Caco-2 (cell line): Measurements from ENCODE around the gene ATP8B1. TPM values are rescaled to one million over a fixed set of nuclear protein-coding genes. Genes with fewer than 3 reads are reported as not detected.

Experiments used
- BruUV-seq: library from RNA; stranded (reverse); fragments of 400-500 nt; replicated peaks from 2 replicates; lab custom pipeline; 2021; lab: Mats Ljungman, UMichigan
- CTCF ChIA-PET: fragments of 300-600 bp; sonication (Branson Sonifier 250); formaldehyde crosslinking; loops from one replicate; lab custom pipeline; 2022; ENCODE audit warnings: antibody characterized with exemption; lab: Charles Lee
- POLR2A ChIA-PET: fragments of 300-600 bp; sonication (Branson Sonifier 250); formaldehyde crosslinking; loops from one replicate; lab custom pipeline; 2022; ENCODE audit warnings: antibody characterized with exemption; lab: Charles Lee
- DNase-seq, 2 experiments: peaks; one replicate each; pipeline versions ENCODE4 v3.0.0 to v3.0.0-alpha.2; 2020 to 2022
- H3K27me3 ChIP-seq: replicated peaks from 2 replicates; pipeline ENCODE4 v1.6.0; 2011; ENCODE audit warnings: low read length; ENCODE audit not compliant: control insufficient read depth, insufficient read depth
- H3K36me3 ChIP-seq: 2 replicates; pipeline ENCODE4 v1.5.1; 2011; ENCODE audit warnings: low read length; ENCODE audit not compliant: control insufficient read depth, insufficient read depth
- H3K4me1 ChIP-seq: fragments of 250-450 bp; sonication (Bioruptor Pico); 2 replicates; pipeline ENCODE4 v1.5.1; 2020; ENCODE audit warnings: mild to moderate bottlenecking
- H3K4me3 ChIP-seq: 2 replicates; pipeline ENCODE4 v1.5.1; 2011; ENCODE audit warnings: low read depth, mild to moderate bottlenecking, control low read depth, low read length
- H3K9me3 ChIP-seq: fragments of 250-450 bp; sonication (Bioruptor Pico); 2 replicates; pipeline ENCODE4 v1.5.1; 2020; ENCODE audit warnings: mild to moderate bottlenecking, moderate library complexity
- H3K27ac Mint-ChIP-seq: one replicate; pipeline ENCODE4 v1.8.0; 2022; ENCODE audit warnings: mixed read lengths; ENCODE audit not compliant: unreplicated experiment
- H3K27me3 Mint-ChIP-seq: one replicate; pipeline ENCODE4 v1.8.0; 2022; ENCODE audit warnings: mixed read lengths; ENCODE audit not compliant: insufficient read depth, unreplicated experiment
- H3K36me3 Mint-ChIP-seq: one replicate; pipeline ENCODE4 v1.8.0; 2022; ENCODE audit warnings: mild to moderate bottlenecking, mixed read lengths; ENCODE audit not compliant: insufficient read depth, unreplicated experiment
- H3K4me1 Mint-ChIP-seq: one replicate; pipeline ENCODE4 v1.8.0; 2022; ENCODE audit warnings: low read depth, mixed read lengths; ENCODE audit not compliant: unreplicated experiment
- H3K4me3 Mint-ChIP-seq: one replicate; pipeline ENCODE4 v1.8.0; 2022; ENCODE audit warnings: mild to moderate bottlenecking, moderate library complexity, mixed read lengths; ENCODE audit not compliant: unreplicated experiment
- H3K9me3 Mint-ChIP-seq: one replicate; pipeline ENCODE4 v1.8.0; 2022; ENCODE audit warnings: mixed read lengths; ENCODE audit not compliant: unreplicated experiment
- CTCF ChIP-seq, 2 experiments: fragments of 200-600 bp in 1 of 2; IDR thresholded peaks; 1 replicate in 1 of 2; 2 replicates in 1 of 2; pipeline versions ENCODE4 v1.5.1 to v1.8.0; 2011 to 2022; ENCODE audit warnings: antibody characterized with exemption in 1 of 2, control low read depth in 1 of 2, inconsistent platforms in 1 of 2, low read depth in 1 of 2, low read length in 1 of 2, mild to moderate bottlenecking in 1 of 2, moderate library complexity in 1 of 2; ENCODE audit not compliant: insufficient read depth in 1 of 2, severe bottlenecking in 1 of 2, unreplicated experiment in 1 of 2
- intact Hi-C: fragments of 100-400 bp; cut with micrococcal nuclease; formaldehyde crosslinking; loops from one replicate; pipeline ENCODE4 v1.10.0; 2022; ENCODE audit not compliant: unreplicated experiment
- total RNA-seq: library from RNA; stranded (reverse); gene quantifications from 2 replicates; pipeline ENCODE4 v1.2.3, GENCODE V29; 2022

Gene ATP8B1
- total RNA-seq, 1 experiment from 2014 or later, result 31.6 TPM

GRCh38 chr18:57785751-57786437 is 17.2 kb downstream of the ATP8B1 start:
- Histone ChIP-seq H3K27me3 (no peaks in the 10 kb centered on the region), H3K4me3 (no peak overlapping the region), H3K9me3 (no peaks in the 10 kb centered on the region), H3K4me1 (0 out of 2 replicates have a peak, but pooled peaks cover 2% of the 10 kb centered on the region), H3K36me3 (no peaks in the 10 kb centered on the region)
- DNase-seq, result no peak
- CTCF ChIA-PET, result no interaction called here
- no peaks in the 10 kb centered on the region for H3K27me3 Mint-ChIP-seq
- no peaks in the 10 kb centered on the region for H3K9me3 Mint-ChIP-seq
- H3K27ac Mint-ChIP-seq, result no peak overlapping the region
- intact Hi-C loops, result no loop called here
- BruUV-seq, result no TSS peak
- POLR2A ChIA-PET, result no interaction called here
- peaks cover 9% of the 10 kb centered on the region for H3K4me1 Mint-ChIP-seq
- peaks cover 13% of the 10 kb centered on the region for H3K36me3 Mint-ChIP-seq
- no peak overlapping the region for H3K4me3 Mint-ChIP-seq
- no peak for TF ChIP-seq CTCF (IDR thresholded peaks at IDR 0.05; ENCODE audit: insufficient read depth in 1 of 2, low read depth in 1 of 2, low read length in 1 of 2, severe bottlenecking in 1 of 2, unreplicated experiment in 1 of 2)

GRCh38 chr18:57784801-57785114 is 18.4 kb downstream of the ATP8B1 start:
- DNase-seq, result no peak
- no peaks in the 10 kb centered on the region for H3K27me3 ChIP-seq
- ChIA-PET CTCF (no interaction called here), POLR2A (no interaction called here)
- intact Hi-C loops, result no loop called here
- Mint-ChIP-seq H3K36me3 (peaks cover 15% of the 10 kb centered on the region), H3K9me3 (no peaks in the 10 kb centered on the region), H3K4me3 (no peak overlapping the region), H3K27ac (no peak overlapping the region), H3K4me1 (peaks cover 9% of the 10 kb centered on the region), H3K27me3 (no peaks in the 10 kb centered on the region)
- H3K4me3 ChIP-seq, result no peak overlapping the region
- H3K9me3 ChIP-seq, result no peaks in the 10 kb centered on the region
- BruUV-seq, result no TSS peak
- no peak for TF ChIP-seq CTCF (IDR thresholded peaks at IDR 0.05; ENCODE audit: insufficient read depth in 1 of 2, low read depth in 1 of 2, low read length in 1 of 2, severe bottlenecking in 1 of 2, unreplicated experiment in 1 of 2)
- H3K36me3 ChIP-seq, result no peaks in the 10 kb centered on the region
- H3K4me1 ChIP-seq, result peaks cover 6% of the 10 kb centered on the region; the same call in 1 of the 2 replicates

GRCh38 chr18:57784034-57784800 is 18.9 kb downstream of the ATP8B1 start:
- peaks cover 6% of the 10 kb centered on the region; the same call in 1 of the 2 replicates for H3K4me1 ChIP-seq
- no peak for TF ChIP-seq CTCF (IDR thresholded peaks at IDR 0.05; ENCODE audit: insufficient read depth in 1 of 2, low read depth in 1 of 2, low read length in 1 of 2, severe bottlenecking in 1 of 2, unreplicated experiment in 1 of 2)
- Mint-ChIP-seq H3K9me3 (no peaks in the 10 kb centered on the region), H3K36me3 (peaks cover 16% of the 10 kb centered on the region), H3K4me1 (peaks cover 9% of the 10 kb centered on the region), H3K27me3 (no peaks in the 10 kb centered on the region), H3K4me3 (no peak overlapping the region), H3K27ac (no peak overlapping the region)
- ChIA-PET POLR2A (no interaction called here), CTCF (no interaction called here)
- no peaks in the 10 kb centered on the region for H3K36me3 ChIP-seq
- H3K4me3 ChIP-seq, result no peak overlapping the region
- BruUV-seq, result no TSS peak
- intact Hi-C loops, result no loop called here
- DNase-seq, result no peak
- no peaks in the 10 kb centered on the region for H3K9me3 ChIP-seq
- no peaks in the 10 kb centered on the region for H3K27me3 ChIP-seq
